GM19193 (cell line): ENCODE data around the gene STYXL2.

Experiments used
- POLR2A ChIP-seq: IDR thresholded peaks from 4 replicates; pipeline ENCODE4 v1.6.1; 2011; ENCODE audit not compliant: insufficient read depth, insufficient read length; ENCODE audit errors: extremely low read depth

STYXL2 gene

DNA sequence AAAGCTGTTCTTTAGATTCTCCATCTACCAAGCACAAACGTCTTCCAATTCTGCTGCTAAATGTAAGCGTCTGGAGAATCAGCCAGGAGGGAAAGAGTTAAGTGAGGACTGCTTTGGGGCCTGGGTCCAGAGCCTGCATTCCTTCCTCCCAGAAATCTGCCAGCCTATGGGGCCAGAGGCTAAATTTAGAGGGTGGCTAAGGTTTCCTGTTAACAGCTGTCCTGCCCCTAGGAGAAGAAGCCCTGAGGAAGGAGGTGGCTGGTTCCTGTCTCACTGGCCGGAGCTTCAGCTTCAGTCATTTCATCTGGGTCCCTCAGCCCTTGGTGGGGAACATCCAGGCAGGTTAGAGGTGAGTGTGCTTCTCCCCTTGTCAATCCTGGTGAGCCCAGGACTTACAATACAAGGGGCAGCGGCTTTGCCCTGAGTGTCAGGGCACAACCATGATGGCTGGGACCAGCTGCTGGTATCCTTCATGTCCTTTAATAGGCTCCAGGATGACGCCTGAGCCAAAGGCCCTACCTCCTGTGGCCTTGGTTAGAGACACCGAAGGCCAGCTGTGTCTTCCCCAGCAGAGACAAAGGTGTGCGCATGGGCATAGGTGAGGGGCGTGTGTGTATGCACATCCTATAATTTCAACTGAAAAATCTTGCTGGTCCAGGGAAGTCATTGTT, at the start of gene STYXL2:
TSS of gene STYXL2 (plus strand) at position 230 of the 671 bp plus-strand sequence. CDS start 775 bp downstream, outside the sequence.
- no peak for TF ChIP-seq POLR2A

DNA sequence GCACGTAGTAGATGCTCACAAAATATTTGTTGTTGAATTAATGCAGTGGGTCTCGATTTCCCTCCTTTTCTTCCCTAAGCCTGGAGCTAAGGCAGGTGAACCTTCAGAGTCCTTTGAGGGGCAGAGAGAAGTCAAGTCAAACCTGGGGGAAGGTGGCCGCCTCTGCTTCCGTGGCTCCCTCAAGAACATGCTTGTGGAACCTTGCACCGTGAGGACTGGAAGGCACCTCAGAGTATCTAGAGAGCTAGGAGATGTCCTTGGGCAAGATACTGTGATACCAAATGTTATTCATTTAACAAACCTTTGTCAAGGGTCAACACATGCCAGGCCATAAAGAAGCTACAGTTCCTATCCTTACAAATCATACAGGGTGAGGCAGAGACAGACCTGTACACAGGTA, 42.0 kb upstream of the STYXL2 start:
- no peak for TF ChIP-seq POLR2A

- no peak for TF ChIP-seq POLR2A
Observed at GRCh38 chr1:167052389-167052788, 41.5 kb upstream of the STYXL2 start.

DNA sequence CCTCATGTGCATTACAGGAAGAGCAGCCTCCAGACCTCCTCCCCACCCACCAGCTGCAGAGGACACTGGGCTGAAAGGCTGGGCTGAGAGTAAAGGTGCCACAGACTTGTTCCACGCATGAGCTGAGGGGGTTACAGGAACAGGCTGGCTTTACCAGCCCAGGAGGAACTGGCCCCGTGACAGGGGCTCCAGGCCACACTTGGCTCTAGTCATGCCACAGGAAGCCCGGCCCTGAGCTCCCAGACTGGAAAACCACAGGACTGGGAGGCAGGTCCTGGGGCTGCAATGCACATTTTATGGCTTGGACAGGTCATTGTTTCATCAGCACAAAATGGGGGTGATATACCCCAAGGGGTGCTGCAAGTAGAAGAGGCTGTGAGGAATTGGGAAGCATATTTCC, 39.3 kb upstream of the STYXL2 start:
- TF ChIP-seq POLR2A = no peak

DNA sequence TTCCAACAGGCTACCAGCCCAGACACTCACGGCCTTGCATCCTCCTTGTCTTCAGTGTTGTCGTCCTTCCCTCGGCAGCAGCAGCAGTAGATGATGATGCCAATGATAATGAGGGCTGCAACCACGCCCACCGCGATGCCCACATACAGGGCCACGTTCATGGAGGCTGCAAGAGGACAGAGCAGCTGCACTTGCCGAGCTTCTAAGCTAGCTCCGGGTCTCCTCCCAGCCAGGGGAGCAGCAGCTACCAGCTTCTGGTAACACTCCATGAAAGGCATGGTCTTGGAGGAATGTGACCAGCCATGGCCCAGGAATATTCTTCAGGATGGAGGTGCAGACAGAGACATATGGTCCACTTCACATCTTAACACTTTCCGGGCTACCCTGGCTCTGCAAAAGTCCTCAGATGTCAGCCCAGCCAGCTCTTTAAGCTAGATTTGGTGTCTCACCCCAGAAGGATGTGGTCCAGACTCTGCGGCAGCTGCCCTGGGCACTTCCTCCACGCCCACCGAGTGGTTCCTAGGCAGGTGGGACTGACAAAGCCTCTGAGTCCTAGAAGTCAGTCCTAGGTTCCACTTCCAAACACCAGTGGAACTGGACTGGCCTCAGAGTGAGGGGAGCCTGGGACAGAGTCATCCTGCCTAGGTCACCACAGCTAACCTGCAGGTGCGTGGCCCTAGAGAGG, 38.8 kb upstream of the STYXL2 start:
- TF ChIP-seq POLR2A = no peak

- no peak for TF ChIP-seq POLR2A
Observed at GRCh38 chr1:167056529-167057231, 37.2 kb upstream of the STYXL2 start.

DNA sequence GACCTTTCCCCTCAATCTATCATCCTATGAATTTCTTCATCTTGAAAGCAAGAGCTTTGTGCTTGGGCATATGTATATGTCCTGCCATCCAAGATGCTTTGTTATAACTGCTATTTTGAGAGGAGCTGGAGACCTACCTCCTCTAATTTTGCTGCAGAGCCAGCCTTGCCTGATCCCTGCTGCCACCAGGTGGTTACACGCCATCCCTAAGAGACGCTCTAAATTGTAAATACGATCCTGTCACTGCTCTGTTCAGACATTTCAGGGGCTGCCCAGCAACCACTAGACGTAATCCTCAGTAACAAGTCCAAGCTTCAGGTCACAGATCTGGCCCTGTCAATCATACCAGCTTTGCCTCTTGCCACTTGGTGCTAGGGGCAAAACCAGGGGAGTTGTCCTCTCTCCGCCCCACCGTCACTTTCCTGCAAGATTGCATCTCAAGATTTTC, 36.6 kb upstream of the STYXL2 start:
- TF ChIP-seq POLR2A = no peak

DNA sequence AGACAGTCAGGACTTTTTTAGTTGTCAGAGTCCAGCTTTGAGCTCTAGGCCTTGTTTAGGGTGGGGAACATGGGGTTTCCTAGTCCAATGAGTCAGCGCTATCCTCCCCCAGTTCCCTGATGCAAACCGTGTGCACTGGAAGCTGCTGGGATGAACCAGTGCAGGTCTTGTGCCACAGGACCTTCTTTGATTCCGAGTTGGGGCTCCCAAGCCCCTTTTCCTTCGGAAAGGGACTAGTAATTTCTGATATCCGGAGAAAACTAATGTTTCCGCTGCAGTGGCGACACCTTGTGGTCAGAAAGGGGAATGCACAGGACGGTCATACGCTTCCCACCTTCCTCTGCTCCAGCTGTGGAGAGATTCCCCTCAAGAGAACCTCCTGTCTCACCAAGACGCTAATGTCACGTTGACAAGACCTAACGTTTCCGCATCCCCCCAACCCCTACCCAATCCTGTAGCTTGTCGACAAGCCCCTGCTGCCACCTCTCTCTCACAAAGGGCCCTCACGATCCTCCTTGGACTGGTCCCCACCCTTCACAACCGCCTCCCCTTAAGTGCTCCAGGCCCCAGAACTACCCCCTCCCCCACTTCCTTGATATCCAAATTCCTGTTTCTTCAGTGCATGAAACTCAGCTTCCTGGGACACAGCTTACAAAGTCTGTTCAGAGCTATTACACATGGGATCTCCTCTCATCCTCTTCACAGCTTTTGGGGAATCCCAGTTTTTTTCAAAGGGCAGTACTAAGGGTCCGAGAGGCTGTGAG, 34.6 kb upstream of the STYXL2 start:
- no peak for TF ChIP-seq POLR2A

DNA sequence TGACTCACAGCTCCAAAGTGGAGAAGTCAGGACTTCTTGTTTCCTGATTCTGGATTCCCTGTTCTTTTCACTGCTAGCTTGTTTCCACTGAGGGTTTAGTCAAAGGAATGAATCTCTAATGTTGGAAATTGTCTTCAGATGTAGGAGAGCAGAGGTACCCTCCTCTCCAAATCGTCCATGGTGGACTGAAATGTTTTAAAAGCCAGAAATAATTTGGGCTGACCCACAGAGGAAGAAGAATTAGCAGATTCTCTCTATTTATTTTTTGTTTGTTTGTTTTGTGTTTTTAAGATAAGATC, 34.1 kb upstream of the STYXL2 start:
- TF ChIP-seq POLR2A = no peak

DNA sequence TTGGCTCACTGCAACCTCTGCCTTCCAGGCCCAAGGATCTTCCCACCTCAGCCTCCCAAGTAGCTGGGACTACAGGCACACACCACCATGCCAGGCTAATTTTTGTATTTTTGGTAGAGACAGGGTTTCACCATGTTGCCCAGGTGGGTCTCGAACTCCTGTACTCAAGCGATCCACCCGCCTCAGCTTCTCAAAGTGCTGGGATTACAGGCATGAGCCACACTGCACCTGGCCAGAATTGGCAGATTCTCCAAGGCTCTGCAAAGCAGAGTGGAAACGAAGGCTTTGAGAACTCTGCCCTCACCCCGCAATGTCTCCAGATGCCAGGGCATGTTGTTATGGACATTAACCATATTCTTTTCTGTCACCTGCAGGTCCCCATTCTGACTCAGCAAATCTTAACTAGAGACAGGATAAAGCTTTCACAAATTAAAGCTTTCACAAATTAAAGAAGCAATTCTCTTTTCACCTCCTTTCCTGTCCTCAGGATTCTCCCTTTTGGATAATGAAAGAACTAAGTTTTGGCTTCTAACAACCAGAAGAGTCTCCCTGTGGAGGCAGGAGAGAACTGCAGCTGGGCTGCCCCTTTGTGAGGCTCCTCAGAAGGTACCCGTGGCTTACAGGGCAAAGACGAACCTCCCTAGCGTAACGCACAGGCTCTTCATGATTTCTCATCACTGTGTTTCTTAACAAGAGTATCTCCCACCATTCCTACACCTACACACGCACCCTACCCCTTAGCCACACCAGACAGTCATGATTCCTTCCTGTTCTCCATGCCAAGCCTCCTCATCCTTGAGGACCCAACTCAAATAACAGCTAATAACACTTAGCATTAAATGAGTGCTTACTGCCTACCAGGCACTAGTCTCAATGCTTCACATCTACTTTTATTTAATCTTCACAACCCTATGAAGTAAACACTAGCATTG, 33.5 kb upstream of the STYXL2 start:
- no peak for TF ChIP-seq POLR2A

DNA sequence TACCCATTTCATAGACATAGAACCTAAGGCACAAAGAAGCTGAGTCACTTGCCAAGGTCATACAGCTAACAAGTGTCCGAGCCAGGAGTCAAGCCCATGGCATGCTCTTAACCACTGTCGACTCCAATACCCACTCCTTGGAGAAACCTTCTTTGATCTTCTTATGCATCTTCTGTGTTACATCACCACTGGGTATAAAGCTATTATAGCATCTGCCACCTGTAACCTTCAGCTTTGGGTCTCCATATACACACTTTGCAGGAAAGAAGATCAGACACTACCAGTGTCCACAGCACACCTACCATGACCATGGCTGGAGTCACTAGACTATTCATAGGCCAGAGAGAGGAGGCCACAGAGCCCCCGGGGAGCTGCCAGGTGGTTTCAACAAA, 32.8 kb upstream of the STYXL2 start:
- TF ChIP-seq POLR2A = no peak

DNA sequence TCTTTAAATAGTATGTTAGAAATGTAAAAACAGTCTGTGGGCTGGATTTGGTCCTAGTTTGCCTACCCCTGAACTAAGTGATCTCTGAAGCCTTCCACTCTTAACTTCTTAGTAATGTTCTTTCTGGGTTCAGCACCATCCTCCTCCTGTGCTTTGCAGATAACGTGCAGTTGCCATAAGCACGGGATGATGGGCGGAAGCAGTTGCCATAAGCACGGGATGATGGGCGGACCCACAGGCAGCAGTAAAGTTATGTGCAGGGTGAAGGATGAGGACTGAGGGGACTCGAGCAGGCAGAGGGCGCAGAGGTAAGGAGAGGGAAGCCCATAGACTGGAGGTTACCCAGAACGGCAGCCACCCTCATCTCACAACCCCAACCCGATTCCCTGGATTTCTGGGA, 29.3 kb upstream of the STYXL2 start:
- no peak for TF ChIP-seq POLR2A

DNA sequence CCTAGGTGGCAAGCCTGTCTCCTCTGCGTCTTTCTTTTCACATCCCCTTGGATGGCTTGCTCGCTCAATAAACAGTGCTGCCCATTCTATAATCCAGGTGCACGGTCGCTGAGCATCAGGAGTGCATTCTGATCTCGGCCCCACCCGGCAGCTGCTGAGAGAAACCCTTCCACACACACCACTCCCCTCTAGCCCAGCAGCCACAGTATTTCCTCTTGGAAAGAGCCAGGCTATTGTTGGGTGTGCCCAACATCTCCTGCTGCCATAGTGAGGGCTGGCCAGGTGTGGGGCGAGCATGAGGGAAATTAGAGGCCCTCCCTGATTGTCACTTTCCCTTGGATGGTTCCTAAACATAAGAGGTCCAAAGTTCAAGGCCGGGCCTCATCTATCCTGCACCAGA, 28.4 kb upstream of the STYXL2 start:
- no peak for TF ChIP-seq POLR2A
